Measurements from ENCODE around the gene ST3GAL4.

Gene ST3GAL4

DNA sequence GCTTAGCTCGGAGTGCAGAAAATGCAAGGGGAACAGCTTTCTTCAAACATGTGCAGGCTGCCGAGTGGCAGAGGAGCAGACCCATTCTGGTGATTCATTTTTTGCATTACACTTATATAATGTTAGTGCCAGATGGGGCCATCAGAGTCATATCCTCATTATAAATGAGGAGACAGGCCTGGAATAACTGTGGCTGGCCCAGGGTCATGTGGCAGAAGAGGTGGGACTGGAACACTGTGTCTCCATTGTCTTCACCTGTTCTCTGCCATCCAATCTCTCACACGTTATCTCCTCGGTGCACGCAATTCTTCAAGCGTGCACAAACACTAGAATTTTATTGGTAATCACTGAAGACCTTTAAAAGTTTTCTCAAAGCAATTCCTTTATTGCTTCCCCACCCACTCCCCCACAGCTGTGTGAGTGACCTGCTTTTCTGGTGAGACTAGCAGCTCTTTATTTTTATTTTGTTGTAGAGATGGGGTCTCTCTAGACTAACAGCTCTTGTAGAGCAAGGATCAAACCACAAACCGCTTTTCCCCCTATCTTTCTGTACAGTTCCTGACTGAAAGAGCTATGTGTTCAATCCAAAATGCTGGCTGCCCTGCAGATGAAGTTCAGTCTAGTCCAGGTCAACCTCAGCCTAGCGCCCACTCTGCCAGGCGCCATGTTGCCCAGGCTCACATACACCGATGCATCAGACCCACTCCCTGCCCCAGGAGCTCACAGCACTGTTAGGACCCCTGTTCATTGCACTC lies 75.3 kb downstream of the ST3GAL4 start:
- no peak for DNase-seq

DNA sequence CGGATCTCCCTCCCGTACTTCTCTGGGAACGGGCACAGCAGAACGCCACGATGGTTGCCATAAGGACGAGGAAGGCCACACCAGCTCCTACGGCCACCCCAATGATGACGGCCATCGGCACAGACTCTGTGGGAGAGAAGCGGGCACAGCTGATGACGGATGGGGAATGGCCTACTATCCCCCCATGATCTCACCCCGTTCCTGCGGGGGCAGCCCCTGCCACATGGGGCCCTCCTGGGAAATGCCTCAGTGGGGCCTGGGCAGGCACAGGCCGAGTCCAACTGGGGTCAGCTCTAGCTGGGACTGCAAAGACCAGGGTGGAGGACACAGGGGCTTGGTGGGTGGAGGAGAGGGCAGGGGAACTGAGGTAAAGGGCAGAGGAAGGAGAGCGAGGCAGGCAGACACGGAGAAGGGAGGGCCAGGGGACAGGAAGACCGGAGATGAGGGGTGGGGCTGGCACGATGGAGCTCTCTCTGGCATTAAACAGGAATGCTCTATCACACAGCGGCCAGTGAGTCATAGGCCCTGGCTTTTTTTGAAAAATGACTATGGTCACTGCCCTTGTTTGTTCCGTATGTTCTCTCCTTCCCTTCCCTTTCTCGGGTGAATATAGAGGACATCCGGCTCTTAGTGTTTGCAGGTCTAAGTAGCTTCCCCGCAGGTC lies 76.0 kb downstream of the ST3GAL4 start:
- DNase-seq = no peak

DNA sequence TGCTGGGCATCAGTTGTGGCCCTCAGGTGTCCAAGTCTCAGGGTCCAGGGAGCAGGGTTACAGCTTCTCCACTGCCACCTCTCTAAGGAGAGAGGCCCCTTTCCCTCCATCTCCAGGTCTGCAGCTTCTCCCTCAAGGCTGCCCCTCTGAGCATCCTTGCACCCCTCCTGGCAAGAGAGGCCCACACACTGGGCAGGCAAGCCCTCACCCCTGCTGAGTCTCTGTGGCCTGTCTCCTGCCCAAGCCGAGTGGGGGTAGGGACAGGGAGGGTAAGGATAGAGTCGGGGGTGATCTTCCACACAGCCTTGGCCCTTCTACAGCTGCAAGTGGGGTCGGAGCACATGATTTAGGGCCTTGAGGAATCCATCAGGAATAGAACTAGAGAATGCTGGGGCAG lies 76.6 kb downstream of the ST3GAL4 start:
- no peak for DNase-seq

DNA sequence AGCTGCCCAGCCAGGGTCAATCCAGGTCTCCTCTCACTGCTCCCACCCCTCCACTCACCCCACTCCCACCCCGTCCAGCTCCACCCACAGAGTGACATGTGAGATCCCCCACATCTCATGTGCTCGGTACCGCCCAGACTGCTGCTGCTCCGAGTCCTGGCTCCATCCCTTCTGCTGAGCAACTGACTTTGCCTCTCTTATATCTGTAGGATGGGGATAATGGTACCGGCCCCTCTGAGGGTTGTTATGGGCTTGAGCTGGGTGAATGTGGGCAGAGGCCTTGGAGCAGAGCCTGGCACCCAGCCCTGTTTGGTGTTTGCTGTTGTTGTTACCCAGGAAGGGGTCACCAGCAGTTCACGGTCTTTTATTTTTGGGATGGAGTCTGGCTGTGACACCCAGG lies 77.0 kb downstream of the ST3GAL4 start:
- DNase-seq = no peak

DNA sequence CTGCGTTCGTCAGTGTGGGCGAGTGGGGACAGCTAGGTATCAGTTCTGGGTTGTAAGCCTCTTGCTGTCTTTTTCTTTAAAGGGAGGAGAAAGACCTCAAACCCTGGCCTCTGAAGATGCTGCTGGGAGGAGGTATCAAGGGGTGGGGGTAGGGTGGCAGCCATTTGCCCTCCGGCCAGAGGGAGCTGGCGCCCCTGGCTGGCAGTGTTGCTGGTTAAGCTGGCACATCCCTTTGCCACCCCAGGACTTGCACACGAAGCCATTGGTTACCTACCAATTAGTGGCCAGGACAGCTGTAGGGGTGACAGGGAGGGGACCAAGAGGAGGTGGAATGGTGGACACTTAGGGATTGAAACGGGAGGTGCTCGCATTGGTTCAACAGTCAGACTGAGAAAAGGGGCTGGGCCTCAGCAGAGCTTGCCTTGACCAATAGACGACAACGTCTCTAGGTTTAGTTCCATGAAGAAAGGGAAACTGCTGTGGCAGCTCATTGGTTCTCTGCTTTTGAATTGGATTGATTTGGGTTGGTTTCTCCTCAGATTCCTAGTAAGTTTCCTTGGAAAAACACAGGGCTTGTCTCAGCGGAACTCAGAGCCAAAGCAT lies 77.9 kb downstream of the ST3GAL4 start:
- DNase-seq = no peak

- no peak for DNase-seq
Measured at GRCh38 chr11:126433989-126434949, 78.8 kb downstream of the ST3GAL4 start.

- DNase-seq = no peak
Measured at GRCh38 chr11:126434950-126435335, 79.5 kb downstream of the ST3GAL4 start.

GRCh38 chr11:126436209-126436755 lies 80.8 kb downstream of the ST3GAL4 start:
- DNase-seq = no peak

DNA sequence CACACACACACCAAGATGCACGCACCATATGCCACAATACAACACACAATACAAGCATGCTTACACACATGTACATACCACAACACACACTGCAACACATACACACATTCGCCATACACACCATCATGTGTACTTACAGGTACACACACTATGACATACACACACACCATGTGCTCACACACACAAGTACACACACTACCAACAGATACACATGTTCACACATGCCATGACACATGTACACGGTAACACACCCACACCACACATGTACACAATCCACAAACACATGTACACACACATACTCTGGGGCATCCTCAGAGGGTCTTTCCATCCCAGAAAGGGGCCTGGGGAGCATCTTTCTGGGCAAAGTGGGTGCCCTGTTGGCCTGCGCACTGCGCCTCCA lies 82.2 kb downstream of the ST3GAL4 start:
- no peak for DNase-seq

GRCh38 chr11:126438272-126438671 lies 82.8 kb downstream of the ST3GAL4 start:
- no peak for DNase-seq

DNA sequence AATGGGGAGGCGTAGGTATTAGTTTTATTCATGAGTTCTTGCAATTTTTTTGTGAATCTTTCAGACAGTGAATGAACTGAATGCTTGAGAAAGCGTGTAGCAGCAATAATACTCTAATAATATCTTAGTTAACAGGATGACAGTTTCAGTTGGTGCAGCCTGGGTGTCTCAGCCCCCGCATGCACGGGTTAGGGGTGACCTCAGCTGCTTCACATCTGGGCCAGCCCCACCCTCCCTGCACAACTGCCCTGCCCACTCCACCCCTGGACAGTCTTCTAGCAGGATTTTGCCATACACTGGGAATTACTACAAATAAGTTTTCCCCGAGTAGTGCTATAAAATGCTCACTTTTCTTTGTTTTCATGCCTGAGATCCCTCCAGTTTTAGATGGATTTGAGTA lies 83.2 kb downstream of the ST3GAL4 start:
- no peak for DNase-seq

DNA sequence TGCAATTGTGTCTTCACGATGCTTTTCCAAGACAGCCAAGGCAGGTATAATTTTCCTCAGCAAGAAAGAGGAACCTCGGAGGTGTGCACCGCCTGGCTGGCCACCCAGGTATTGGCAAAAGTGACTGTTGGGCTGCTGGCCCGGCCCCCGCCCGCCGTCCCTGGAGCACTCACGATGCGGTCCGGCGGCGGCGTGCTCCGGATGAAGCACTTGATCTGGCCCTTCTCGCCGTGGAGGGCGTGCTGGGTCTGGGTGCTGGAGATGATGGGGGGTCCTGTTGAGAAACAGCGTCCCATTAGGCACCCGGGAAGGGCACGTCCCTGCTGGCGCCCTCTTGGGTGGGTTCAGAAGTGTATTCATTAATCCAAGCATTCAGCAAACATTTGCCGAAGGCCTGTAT lies 84.8 kb downstream of the ST3GAL4 start:
- DNase-seq = no peak

DNA sequence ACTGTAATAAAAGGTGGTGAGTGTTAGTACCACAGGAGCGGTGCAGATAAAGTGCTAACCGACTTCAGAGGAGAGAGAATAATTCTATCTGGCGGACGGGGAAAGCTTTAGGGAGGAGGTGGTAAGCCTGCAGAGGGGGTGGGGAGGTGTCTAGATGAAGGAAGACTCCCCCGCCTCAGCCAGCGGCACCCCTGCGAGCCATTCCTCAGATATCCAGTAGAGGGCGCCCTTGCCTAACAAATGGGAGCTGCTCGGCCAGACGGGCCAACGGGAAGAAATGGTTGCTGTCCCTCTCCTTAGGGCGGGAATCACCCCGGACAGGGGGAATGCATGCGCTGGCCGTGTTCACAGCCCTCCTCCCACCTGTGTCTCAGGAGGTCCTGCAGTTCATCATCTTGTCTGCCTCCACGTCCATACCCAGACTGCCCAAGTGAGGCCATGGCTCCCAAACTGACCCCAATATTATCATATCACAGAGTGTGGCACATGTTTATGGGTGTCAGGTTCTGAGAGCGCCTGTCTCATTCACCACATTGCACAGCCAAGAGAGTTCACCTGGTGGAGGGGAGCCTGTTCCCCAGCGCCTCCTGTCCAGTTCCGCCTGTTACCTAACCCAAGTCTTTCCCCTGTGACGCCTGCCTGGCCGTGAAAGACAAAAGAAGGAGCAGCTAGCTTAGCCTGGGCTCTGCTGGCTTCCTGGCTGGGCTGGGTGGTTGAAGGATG lies 85.5 kb downstream of the ST3GAL4 start:
- DNase-seq = peak; percentile 33 to 67 (median 54)

DNA sequence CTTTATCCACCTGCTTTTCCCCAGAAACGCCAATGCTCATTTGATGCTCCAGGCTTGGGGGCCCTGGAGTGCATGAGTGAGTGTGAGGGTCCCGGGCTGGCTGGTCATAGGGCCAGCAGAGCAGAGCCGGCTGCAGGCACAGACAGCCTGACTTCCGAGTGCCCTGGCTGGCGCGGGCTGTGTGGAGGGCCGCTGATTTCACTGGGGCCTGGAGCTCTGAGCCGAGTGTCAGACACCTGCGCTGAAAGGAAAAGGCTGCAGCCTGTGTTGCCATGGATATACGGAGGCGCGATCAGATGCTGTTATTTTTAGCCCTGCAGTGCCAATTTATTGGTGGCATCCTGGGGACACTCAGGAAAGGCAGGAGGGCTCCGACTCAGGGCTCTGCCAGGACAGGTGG lies 87.6 kb downstream of the ST3GAL4 start:
- no peak for DNase-seq

GRCh38 chr11:126444072-126444471 lies 88.6 kb downstream of the ST3GAL4 start:
- no peak for DNase-seq

DNA sequence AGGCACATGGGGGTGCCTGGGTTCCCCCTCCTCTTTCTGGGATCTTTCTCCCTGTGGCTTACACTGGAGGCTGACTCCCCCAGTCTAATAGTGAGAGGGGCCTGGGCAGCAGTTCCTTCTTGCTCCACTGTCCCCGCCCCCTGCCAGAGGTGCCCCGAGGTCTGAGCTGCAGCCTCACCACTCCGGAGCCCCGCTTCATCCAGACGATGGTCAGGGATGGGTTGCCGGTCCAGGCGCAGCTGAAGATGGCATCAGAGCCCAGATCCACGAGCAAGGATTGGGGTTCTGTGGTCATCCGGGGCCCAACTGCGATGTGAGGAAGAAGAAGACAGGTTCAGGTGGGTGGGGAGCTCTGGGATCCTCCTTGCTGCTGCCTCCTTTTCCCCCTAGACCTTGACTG lies 91.1 kb downstream of the ST3GAL4 start:
- DNase-seq = no peak

GRCh38 chr11:126450198-126450597 lies 94.7 kb downstream of the ST3GAL4 start:
- DNase-seq = no peak

DNA sequence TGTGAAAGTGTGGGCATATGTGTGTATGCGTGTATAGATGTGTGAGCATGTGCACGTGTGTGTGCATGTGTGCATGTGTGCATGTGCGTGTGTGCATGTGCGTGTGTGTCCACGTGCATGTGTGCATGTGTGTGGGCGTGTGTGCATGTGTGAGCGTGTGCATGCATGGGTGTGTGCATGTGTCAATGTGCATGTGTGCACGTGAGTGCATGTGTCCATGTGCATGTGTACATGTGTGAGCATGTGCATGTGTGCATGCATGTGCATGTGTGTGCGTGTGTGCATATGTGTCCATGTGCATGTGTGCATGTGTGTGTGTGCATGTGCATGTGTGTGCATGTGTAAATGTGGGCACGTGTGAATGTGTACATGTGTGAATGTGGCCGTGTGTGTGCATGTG lies 95.3 kb downstream of the ST3GAL4 start:
- DNase-seq = no peak

DNA sequence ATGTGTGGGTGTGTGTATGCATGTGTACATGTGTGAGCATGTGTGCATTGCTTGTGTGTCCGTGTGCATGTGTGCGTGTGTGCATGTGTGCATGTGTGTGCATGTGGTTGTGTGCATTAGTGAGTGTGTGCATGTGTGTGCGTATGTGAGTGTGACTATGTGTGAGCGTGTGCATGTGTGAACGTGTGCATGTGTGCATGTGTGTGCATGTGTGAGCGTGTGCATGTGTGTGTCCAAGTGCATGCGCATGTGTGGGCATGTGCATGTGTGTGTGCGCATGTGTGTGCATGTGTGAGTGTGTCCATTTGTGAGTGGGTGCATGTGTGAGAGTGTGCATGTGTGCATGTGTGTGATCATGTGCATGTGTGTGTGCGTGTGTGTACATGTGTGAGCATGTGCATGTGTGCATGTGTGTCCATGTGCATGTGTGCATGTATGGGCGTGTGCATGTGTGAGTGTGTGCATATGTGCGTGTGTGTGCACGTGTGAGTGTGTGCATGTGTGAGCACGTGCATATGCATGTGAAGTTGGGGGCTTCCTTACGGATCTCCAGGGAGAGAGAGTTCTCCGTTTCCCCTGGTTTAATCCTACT lies 95.8 kb downstream of the ST3GAL4 start:
- DNase-seq = no peak

GRCh38 chr11:126452241-126453101 lies 97.0 kb downstream of the ST3GAL4 start:
- no peak for DNase-seq

DNA sequence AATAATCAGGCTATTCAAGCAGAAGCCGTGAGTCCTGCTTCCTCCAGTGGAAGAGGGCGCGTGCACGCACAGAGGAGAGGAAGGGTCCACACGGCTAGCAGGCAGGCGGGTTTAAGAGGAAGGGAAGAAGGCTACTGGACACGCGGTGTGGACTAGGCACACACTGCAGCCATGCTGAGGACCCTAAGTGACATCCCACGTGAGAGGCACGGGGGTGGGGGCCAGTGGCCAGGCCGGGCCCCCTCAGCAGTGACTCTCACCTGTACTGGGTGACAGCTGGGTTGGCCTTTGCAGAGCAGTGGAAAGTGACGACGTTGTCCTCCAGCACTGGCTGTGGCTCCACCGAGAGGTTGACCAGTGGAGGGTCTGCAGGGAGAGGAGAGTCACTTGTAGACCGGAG lies 100.6 kb downstream of the ST3GAL4 start:
- DNase-seq = no peak
